HG03103 (cell line): ENCODE results near the gene FGD6.
"Not testable (repeated sequence)": the region's sequence is repeated elsewhere in the genome, so short reads cannot be mapped to it uniquely, and the experiment has no call there.

Source experiments
- ATAC-seq: cut with Tn5 transposase; IDR thresholded peaks from one replicate; pipeline ENCODE4 v1.9.1; 2021; ENCODE audit warnings: low read depth; ENCODE audit not compliant: unreplicated experiment

The FGD6 gene

DNA sequence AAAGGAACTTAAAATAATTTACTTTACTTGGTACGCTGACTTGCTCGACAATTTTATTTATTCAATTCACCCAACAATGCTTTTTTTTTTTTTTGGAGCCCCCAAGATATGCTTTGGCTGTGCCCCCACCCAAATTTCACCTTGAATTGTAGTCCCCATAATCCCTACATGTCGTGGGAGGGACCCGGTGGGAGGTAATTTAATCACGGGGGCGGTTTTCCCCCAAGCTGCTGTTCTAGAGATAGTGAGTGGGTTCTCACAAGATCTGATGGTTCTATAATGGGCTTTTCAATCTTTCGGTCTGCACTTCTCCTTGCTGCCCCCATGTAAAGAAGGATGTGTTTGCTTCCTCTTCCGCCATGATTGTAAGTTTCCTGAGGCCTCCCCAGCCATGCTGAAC lies 10.4 kb downstream of the FGD6 start:
- no peak for ATAC-seq

DNA sequence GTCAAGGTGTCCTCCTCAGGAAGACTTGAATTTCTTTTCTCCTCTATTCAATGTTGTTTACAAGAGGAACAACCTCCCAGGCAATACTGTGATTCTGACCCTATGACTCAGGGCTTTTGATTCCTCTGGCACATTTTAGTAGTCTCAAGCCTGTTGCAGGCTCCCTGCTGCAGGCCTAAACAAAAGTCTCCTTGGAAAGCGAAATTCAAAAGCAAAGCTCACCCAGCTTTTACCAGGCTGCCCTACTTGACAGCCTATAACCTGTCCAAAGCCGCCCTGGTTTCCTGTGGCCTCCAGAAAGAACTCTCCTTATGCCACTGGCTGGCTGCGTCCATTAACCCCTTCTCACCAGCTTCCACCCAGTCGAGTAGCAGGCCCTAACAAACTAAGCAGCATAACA lies 11.6 kb downstream of the FGD6 start:
- no peak for ATAC-seq

DNA sequence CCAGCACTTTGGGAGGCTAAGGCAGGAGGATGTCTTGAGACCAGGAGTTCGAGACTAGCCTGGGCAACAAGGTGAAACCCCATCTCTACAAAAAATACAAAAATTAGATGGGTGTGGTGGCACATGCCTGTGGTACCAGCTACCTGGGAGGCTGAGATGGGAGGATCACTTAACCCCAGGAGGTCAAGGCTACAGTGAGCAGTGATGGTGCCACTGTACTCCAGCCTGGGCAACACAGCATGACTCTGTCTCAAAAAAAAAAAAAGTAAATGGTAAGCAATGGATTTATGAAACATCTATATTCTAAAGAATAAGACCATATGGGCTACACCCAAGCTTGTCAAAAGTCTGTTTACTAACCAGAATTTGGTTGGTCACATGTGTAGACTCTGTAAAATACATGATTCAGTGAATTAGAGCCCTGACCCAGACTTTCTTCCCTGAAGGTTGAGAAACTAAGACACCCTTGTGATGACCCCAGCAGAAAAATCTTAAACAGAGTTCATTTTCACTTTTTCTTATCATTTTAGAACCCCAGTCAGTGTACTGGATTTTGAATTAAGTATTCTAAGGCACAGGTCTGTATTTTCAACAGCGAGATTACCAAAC lies 12.1 kb downstream of the FGD6 start:
- ATAC-seq = no peak

DNA sequence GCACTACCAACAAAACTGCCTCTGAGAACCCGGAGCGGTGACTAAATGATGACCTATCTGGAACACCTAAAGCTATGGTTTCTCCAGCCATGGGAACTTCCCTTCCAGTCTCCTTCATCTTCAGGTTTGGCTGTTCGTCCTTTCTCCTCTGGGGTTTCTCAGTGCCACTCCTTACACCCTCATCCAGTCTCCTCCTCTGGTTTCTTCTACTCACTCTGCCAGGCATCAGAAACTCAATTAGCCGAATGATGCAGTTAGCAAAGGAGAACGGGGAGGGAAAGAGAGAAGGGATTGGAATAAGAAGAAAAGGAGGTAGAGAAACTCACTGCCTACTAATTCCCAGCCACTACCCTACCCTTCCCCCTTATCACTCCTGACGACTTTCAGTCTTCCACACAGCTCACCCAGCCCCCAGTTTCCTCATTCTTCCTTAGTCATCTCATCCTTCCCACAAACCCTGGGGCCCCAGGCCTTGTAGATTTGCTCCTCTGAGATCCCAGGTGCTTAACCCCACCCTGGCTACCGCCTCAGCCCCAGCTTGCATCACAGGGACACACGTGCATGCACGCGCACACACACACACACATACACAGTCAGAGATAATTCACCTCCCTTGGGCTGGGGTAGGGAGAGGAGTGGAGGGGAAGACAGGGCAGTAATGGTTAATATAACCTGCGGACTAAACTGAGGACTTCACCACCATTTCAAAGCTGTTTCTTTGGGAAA lies 13.0 kb downstream of the FGD6 start:
- no peak for ATAC-seq

DNA sequence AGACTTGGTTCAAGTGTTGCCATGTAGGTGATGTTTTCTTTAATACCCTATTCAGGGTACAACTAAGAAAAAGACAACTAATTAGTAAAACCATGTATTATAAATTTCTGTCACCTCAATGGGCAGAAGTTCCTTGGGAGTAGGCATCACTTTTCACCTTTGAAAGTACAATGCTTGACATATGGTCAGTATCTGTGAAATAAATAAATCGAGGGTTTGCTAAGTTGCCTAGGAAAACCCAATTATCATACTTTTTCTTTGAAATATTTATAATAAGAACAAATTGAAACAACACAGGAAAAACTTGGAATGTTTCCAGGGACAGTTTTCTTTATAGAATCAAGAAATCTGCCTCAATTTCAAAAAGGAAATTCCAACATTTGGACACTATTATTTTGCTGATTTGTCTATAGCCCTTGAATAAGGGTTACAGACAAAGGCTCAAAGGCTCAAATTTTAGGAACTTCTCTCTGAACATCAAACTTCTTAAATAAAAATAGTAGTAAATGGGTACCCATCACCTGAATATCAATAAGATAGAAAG lies 13.7 kb downstream of the FGD6 start:
- ATAC-seq = no peak

DNA sequence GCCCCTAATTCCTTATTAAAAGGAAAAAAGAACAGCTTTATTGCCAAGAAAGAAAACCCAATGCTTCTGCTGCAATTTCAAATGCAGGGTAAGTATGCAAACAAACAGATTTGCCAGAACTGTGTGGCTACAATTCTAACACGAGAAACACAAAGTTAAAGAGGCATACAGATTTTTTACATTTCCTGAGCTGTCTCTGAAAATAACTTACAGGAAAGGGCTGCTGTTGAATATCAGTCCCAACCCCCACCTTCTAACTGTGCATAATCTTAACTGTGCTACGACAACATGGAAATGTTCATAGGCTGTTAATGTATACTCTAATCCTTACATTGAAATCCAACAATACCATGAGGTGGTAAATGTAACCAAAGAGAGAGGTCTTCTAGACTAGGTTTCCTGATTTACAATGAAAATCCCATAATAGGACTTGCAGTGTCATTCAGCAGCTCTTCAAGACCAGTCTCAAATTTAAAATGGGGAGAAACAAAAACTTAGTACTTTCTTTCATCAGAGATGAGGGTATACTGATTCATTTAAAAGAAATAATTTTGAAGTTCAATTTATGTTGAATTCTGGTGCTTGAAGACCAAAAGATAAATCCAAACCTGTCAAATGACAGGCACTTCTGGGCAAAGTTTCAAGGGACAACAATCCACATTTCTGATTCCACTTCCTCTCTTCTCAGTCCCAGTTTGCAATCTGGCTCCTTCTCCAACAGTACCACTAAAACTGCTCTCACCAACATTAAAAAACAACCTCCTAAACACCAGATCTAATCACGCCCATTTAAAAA lies 14.4 kb downstream of the FGD6 start:
- no peak for ATAC-seq

DNA sequence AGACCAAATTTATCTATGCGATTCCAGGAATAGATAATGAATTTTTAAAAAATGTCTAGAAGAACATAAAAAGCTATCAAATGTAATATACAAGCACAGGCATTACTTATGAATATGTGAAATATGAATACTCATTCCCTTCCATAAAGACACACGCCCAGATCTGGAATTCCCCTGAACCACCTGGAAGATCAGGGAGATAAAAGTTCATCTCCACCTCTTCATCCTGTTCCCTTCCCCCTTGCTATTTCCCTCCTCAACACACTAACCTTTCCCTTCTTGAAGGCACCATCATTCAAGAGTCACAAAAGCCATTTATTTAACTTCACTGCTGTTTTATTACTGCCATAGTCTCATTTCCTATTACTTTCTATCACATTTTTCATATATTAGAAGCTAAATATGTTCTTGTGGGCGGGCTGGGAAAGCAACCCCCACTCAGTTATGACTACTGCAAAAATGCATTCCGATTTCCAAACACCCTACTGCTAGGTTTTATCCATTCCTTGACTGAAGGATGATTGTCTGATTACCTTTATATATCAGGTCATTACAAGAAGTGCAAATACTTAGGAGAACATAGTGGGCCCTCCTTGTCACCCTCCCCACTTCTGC lies 16.1 kb downstream of the FGD6 start:
- no peak for ATAC-seq

DNA sequence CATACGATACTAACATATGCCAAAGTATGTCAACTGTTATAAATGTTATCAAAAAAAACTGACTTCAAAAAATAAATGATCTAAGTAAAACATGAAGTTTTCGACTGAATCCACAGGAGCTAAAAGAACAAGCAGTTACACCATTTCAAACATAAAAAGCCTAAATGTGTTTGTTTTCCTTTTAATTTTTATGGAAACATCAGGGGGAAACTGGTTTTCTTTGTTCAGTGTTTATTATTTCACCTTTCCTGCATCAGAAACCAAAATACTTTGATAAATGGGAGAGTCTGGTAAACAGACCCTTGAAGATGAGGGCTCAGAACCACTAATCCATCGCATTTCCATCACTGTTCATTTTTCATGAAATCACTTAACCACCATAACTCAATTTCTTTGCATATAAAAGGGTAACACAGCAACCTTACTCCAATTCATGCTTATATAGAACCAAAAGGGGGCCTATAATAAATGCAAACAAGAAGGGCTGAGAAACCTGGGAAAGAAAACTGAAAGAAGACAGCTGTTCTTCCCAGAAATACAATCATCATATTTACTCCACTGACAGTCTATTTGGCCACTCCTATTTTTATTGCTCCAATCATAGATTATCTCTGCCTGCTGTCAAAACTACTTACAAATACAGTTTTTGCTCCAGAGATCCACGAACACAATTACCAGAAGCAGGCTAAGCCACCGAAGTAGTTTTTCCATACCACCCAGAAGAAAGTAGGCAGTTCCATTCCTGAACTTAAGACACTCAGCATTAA lies 17.0 kb downstream of the FGD6 start:
- no peak for ATAC-seq

DNA sequence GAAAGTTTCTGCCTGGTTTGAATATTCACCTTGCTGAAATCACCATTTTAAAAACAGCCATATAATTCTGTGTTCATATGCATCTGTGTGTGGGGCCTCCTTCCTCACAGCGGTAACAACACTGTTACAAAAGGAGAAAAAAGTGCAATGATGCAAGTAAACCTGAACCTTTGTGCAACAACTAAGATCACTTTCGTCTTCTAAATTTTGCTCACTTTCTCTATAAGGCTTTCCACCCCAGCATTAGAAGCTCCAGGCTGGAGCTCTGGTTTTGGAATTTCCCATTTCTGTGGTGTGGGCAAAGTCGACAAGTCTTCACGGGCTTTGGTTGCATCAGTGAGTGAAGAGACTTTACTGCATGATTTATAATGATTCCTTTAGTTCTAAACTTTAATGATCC lies 18.4 kb downstream of the FGD6 start:
- ATAC-seq = peak; percentile 43

DNA sequence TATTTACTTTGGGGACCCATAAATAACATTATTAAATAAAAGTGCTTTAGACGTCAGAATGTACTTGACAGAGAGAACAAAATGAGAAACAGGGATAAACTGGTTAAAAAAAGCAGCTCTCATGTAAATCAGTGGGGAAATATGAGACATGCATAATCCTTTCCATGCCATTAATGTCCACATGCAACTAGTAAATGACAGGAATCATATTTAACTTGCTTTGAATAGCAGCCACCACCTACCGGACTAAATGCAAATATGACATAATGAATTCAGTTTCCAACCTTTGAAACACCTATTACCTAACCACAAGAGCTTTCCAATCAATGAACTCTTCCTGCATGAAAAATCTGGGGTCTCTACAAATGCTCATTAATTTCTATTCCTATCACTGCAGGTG lies 19.6 kb downstream of the FGD6 start:
- ATAC-seq = no peak

DNA sequence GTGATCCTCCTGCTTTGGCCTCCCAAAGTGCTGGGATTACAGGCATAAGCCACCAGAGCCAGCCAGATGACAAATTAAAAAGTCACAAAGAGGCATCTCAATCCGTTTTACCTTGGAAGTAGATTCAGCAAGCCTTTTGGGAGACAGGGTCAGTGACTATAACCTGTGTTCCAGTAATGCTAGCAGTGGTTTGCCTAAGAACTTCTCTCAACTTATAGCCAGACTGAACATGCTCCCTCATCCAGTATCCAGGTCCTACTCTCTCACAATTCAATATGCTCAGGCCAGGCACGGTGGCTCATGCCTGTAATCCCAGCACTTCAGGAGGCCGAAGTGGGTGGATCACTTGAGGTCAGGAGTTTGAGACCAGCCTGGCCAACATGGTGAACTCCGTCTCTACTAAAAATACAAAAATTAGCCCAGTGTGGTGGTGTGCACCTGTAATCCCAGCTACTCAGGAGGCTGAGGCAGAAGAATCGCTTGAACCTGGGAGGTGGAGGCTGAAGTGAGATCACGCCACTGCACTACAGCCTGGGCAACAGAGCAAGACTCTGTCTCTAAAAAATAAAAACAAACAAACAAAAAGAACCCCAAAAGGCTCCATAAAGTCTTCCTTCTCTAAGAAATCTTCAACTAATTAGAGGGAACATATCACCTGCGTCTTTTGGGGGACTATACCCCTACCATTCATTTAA lies 20.2 kb downstream of the FGD6 start:
- ATAC-seq = not testable (repeated sequence)

DNA sequence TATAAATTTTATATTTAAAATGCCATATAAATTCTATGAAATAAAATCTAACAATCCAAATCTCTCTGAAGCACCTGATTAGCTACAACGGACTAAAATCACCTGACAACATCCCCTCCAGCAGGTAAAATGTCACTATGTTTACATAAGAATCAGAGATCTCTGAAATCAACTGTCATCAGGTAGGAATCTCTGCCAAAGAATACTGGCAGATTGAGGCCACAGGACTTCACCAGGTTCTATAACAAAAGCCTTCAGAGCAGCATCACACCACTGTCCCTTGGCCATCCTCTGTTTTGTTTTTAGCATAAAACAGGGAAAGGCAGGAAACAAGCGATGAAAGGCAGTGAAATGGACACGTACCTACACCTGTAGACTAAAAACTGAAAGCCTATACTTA lies 22.1 kb downstream of the FGD6 start:
- no peak for ATAC-seq

DNA sequence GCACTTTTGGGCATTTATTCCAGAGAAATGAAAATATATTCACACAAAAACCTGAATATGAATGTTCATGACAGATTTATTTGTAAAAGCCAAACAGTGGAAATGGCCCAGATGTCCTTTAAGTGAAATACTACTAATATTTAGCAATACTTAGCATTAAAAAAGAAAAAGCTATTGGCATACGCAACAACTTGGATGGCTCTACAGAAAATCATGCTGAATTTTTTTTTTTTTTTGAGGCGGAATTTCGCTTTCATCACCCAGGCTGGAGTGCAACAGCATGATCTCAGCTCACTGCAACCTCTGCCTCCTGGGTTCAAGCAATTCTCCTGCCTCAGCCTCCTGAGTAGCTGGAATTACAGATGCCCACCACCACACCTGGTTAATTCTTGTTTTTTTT lies 24.1 kb downstream of the FGD6 start:
- no peak for ATAC-seq

DNA sequence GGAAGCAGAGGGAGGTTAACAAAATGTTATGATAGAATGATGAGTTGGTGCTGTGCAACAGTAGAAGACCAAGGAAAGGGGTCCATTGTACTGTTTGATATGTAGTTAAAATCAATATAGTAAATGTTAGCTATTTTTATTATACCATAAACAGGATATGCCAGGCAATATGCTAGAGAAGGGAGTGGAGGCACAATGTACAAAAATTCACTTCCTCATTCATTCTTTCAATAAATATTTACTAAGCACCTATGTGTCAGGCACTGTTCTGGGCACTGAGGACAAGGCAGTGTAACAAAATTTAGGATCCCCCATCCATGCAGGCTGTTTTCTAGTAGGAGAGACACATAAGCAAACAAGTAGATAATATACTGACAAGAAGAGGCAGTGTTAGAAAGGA lies 25.0 kb downstream of the FGD6 start:
- no peak for ATAC-seq

DNA sequence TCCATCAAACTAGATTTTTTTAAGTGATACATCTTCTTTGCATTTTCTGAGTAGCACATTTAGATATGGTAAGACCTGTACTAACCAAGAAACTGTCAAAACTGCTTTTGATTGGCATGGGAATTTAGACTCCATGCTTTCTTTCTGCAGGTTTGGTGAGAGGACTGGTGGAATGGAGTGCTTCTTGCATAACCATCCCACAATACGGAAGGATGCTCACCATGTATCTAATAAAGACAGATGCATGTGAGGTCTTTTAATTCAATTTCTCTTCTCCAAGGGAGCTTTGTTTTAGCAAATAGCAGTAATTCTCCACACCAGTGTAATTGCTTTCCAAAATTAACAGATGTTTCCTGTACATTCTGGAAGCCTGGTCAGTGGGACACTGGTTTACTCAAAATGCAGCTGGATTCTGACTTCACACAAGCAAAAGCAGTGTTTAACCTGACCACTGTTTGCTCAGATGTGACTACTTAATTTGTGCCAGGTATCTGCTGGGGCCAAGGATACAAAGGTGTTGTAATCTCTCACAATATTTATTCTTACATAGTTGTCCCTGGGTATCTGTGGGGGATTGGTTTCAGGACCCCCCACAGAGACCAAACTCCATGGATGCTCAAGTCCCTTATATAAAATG lies 26.1 kb downstream of the FGD6 start:
- ATAC-seq = no peak

DNA sequence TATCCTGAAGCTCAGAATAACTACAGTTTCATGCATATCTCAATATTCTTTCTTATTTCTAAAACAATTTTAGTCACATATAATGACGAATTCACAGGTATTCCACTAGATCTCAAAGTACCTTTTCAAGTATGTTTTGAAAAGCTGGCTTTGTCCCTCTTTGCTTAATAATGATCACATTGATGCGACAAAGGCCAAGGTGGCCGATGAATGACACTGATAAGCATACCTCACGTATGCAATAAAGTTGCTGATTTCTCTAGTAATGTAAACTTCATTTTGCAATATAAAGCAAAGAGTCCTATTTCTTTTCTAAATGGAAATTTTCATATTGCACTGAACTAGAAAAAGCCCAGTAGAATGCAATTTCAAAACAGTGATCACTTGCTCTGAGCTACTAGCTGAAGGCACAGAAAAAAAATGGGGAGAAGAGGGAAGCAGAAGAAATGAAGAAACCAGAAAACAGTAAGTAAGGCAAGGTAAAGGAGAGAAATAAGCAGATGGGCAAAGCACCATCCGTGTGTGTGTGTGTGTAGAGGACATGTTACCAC lies 29.3 kb downstream of the FGD6 start:
- ATAC-seq = no peak

DNA sequence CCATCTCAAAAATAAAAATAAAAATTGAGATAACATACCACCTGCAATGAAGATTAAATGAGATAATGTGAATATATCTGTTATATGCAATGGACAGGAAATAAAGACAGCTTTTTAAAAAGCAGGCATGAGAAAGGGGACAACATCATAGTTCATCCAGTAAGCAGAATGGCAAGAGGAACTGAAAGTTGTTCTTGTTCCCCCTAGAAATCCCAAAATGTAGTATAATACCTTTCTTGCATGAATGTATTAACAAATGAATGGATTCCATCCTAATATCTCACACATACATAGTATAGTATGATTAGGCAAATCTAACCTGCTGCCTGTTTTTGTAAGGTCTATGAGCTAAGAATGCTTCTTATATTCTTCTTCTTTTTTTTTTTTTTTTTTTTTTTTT lies 31.4 kb downstream of the FGD6 start:
- no peak for ATAC-seq

DNA sequence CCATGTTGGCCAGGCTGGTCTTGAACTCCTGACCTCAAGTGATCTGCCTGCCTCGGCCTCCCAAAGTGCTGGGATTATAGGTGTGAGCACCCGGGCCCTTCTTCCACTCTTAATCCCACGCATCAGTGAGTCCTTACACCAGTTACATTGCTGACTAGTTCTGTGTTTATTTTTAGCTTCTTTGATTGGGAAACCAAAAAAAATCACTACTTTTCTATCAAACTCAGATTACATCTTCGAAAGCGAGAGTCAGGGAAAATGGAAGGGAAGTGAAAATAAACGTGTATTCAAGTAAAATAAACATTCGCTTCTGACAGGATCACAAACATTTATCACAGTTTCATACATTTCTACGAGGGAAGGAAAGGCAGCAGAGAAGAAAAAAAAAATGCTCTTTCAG lies 32.2 kb downstream of the FGD6 start:
- no peak for ATAC-seq

DNA sequence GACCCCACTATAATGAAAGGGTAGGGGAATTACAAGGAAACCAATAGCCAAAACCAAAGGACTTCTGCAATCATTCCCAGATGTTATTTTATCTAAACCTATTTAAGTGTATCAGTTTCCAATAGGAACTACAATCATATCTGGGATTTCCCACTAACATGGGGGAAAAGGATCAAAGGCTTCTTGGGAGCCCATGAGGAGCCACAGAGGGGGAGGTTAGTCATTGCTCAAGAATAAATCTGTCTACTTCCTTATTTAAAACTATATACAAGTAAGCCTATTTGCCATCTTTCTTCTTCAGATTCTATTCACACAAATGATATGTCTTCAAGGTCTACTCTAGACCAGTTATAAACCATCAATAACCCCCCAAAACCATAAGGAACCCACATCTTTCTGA lies 33.1 kb downstream of the FGD6 start:
- ATAC-seq = no peak
